Ishikawa (cell line): ENCODE results near the gene AKAP1.

Experiments used
- CEBPB ChIP-seq: IDR thresholded peaks from 2 replicates; pipeline ENCODE4 v1.6.1; 2012
- CREB1 ChIP-seq: IDR thresholded peaks from 2 replicates; pipeline ENCODE4 v1.6.1; 2012; ENCODE audit warnings: low read depth
- EGR1 ChIP-seq: IDR thresholded peaks from 2 replicates; pipeline ENCODE4 v1.6.1; 2012
- EP300 ChIP-seq: IDR thresholded peaks from 2 replicates; pipeline ENCODE4 v1.6.1; 2012; ENCODE audit warnings: borderline replicate concordance
- FOXM1 ChIP-seq: IDR thresholded peaks from 2 replicates; pipeline ENCODE4 v1.6.1; 2012; ENCODE audit warnings: low read depth, borderline replicate concordance
- NFIC ChIP-seq: IDR thresholded peaks from 2 replicates; pipeline ENCODE4 v1.6.1; 2012
- RAD21 ChIP-seq: IDR thresholded peaks from 2 replicates; pipeline ENCODE4 v1.6.1; 2012; ENCODE audit warnings: low read depth
- TAF1 ChIP-seq: IDR thresholded peaks from 2 replicates; pipeline ENCODE4 v1.6.1; 2012; ENCODE audit warnings: low read depth, mild to moderate bottlenecking
- TEAD4 ChIP-seq: IDR thresholded peaks from 2 replicates; pipeline ENCODE4 v1.6.1; 2012
- YY1 ChIP-seq: IDR thresholded peaks from 2 replicates; pipeline ENCODE4 v1.6.1; 2012; ENCODE audit warnings: low read depth
- TF ChIP-seq, protein P1 (sequence below): IDR thresholded peaks from 2 replicates; pipeline ENCODE4 v1.6.1; 2012
- TF ChIP-seq, protein P2 (sequence below): IDR thresholded peaks from 2 replicates; pipeline ENCODE4 v1.6.1; 2012; ENCODE audit warnings: low read depth, mild to moderate bottlenecking

DNA sequence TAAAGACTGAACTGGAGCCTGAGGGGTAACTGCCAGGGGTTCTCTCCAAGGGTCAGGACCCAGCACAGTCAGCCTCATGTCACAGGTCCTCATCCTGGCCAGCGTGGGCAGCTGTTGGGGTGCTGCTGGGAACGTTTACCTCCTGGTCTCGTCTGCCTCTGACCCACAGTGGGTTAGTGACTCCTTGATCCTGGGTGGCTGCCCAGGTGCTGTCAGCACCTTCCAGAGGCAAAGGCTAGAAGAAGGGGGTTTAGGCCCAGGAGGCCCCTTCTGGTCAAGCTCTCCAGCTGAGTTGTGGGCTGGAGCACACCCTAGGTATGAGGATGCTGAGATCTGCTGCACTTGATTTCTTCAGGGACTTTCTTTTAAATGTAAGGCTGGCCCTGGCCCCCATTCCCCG lies 30.3 kb downstream of the AKAP1 start:
- no peak for TF ChIP-seq TEAD4
- TF ChIP-seq NFIC: no peak
- no peak for TF ChIP-seq CEBPB
- no peak for TF ChIP-seq EGR1
- no peak for TF ChIP-seq TAF1
- TF ChIP-seq, protein P1, sequence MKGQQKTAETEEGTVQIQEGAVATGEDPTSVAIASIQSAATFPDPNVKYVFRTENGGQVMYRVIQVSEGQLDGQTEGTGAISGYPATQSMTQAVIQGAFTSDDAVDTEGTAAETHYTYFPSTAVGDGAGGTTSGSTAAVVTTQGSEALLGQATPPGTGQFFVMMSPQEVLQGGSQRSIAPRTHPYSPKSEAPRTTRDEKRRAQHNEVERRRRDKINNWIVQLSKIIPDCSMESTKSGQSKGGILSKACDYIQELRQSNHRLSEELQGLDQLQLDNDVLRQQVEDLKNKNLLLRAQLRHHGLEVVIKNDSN: no peak
- TF ChIP-seq YY1: no peak
- TF ChIP-seq, protein P2, sequence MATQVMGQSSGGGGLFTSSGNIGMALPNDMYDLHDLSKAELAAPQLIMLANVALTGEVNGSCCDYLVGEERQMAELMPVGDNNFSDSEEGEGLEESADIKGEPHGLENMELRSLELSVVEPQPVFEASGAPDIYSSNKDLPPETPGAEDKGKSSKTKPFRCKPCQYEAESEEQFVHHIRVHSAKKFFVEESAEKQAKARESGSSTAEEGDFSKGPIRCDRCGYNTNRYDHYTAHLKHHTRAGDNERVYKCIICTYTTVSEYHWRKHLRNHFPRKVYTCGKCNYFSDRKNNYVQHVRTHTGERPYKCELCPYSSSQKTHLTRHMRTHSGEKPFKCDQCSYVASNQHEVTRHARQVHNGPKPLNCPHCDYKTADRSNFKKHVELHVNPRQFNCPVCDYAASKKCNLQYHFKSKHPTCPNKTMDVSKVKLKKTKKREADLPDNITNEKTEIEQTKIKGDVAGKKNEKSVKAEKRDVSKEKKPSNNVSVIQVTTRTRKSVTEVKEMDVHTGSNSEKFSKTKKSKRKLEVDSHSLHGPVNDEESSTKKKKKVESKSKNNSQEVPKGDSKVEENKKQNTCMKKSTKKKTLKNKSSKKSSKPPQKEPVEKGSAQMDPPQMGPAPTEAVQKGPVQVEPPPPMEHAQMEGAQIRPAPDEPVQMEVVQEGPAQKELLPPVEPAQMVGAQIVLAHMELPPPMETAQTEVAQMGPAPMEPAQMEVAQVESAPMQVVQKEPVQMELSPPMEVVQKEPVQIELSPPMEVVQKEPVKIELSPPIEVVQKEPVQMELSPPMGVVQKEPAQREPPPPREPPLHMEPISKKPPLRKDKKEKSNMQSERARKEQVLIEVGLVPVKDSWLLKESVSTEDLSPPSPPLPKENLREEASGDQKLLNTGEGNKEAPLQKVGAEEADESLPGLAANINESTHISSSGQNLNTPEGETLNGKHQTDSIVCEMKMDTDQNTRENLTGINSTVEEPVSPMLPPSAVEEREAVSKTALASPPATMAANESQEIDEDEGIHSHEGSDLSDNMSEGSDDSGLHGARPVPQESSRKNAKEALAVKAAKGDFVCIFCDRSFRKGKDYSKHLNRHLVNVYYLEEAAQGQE: no peak
- TF ChIP-seq CREB1: no peak
- TF ChIP-seq RAD21: no peak
- TF ChIP-seq EP300: no peak
- TF ChIP-seq FOXM1: no peak
